Measurements from ENCODE around the gene EFCAB5.
"Not testable (repeated sequence)": the region's sequence is repeated elsewhere in the genome, so short reads cannot be mapped to it uniquely, and the experiment has no call there.

The EFCAB5 gene

GRCh38 chr17:29918922-29919856, 22.2 kb upstream of the EFCAB5 start:
- H3K27me3 ChIP-seq (ENCODE audit: control insufficient read depth, insufficient read depth, low read length) = no peaks in the 10 kb centered on the region
- H3K9me3 ChIP-seq (ENCODE audit: control insufficient read depth, insufficient read depth, low read length) = no peaks in the 10 kb centered on the region
- no peak overlapping the region for H3K4me3 ChIP-seq (ENCODE audit: low read depth, low read length)
- H3K4me1 ChIP-seq (ENCODE audit: control insufficient read depth, insufficient read depth, low read length) = no peaks in the 10 kb centered on the region
- no peak overlapping the region for H3K9ac ChIP-seq (ENCODE audit: low read depth, low read length)
- H3K36me3 ChIP-seq (ENCODE audit: control insufficient read depth, insufficient read depth, low read length) = no peaks in the 10 kb centered on the region

- Histone ChIP-seq H3K36me3 (ENCODE audit: control insufficient read depth, insufficient read depth, low read length) (no peaks in the 10 kb centered on the region), H3K9ac (ENCODE audit: low read depth, low read length) (no peak overlapping the region), H3K27me3 (ENCODE audit: control insufficient read depth, insufficient read depth, low read length) (no peaks in the 10 kb centered on the region), H3K4me1 (ENCODE audit: control insufficient read depth, insufficient read depth, low read length) (peaks cover 4% of the 10 kb centered on the region), H3K9me3 (ENCODE audit: control insufficient read depth, insufficient read depth, low read length) (no peaks in the 10 kb centered on the region), H3K4me3 (ENCODE audit: low read depth, low read length) (no peak overlapping the region)
Measured at GRCh38 chr17:29924786-29925185, 16.6 kb upstream of the EFCAB5 start.

- H3K27me3 ChIP-seq (ENCODE audit: control insufficient read depth, insufficient read depth, low read length) = no peaks in the 10 kb centered on the region
- no peak overlapping the region for H3K4me3 ChIP-seq (ENCODE audit: low read depth, low read length)
- no peaks in the 10 kb centered on the region for H3K9me3 ChIP-seq (ENCODE audit: control insufficient read depth, insufficient read depth, low read length)
- H3K36me3 ChIP-seq (ENCODE audit: control insufficient read depth, insufficient read depth, low read length) = no peaks in the 10 kb centered on the region
- peaks cover 8% of the 10 kb centered on the region for H3K4me1 ChIP-seq (ENCODE audit: control insufficient read depth, insufficient read depth, low read length)
- no peak overlapping the region for H3K9ac ChIP-seq (ENCODE audit: low read depth, low read length)
Measured at GRCh38 chr17:29927546-29927945, 13.9 kb upstream of the EFCAB5 start.

GRCh38 chr17:29929006-29929532, 12.4 kb upstream of the EFCAB5 start:
- Histone ChIP-seq H3K9me3 (ENCODE audit: control insufficient read depth, insufficient read depth, low read length) (no peaks in the 10 kb centered on the region), H3K36me3 (ENCODE audit: control insufficient read depth, insufficient read depth, low read length) (no peaks in the 10 kb centered on the region)

GRCh38 chr17:29929533-29930408, 11.7 kb upstream of the EFCAB5 start, which contains the start of gene SSH2:
TSS of gene SSH2 (minus strand) at chr17:29930228. CDS start at chr17:29930000, 228 bp downstream.
- no peaks in the 10 kb centered on the region for H3K27me3 ChIP-seq (ENCODE audit: control insufficient read depth, insufficient read depth, low read length)
- peak within 1 kb of the TSS; percentile 63 for H3K9ac ChIP-seq (ENCODE audit: low read depth, low read length)
- no peaks in the 10 kb centered on the region for H3K36me3 ChIP-seq (ENCODE audit: control insufficient read depth, insufficient read depth, low read length)
- peaks cover 8% of the 10 kb centered on the region for H3K4me1 ChIP-seq (ENCODE audit: control insufficient read depth, insufficient read depth, low read length)
- no peaks in the 10 kb centered on the region for H3K9me3 ChIP-seq (ENCODE audit: control insufficient read depth, insufficient read depth, low read length)
- H3K4me3 ChIP-seq (ENCODE audit: low read depth, low read length) = peak within 1 kb of the TSS; percentile 93

More at GRCh38 chr17:29929006-29929532, 12.4 kb upstream of the EFCAB5 start:
- peak overlapping the region; percentile 63 for H3K9ac ChIP-seq (ENCODE audit: low read depth, low read length)
- H3K4me1 ChIP-seq (ENCODE audit: control insufficient read depth, insufficient read depth, low read length) = peaks cover 8% of the 10 kb centered on the region
- peak overlapping the region; percentile 93 for H3K4me3 ChIP-seq (ENCODE audit: low read depth, low read length)
- no peaks in the 10 kb centered on the region for H3K27me3 ChIP-seq (ENCODE audit: control insufficient read depth, insufficient read depth, low read length)

- peaks cover 8% of the 10 kb centered on the region for H3K4me1 ChIP-seq (ENCODE audit: control insufficient read depth, insufficient read depth, low read length)
- peak overlapping the region; percentile 93 for H3K4me3 ChIP-seq (ENCODE audit: low read depth, low read length)
- H3K27me3 ChIP-seq (ENCODE audit: control insufficient read depth, insufficient read depth, low read length) = no peaks in the 10 kb centered on the region
- H3K9me3 ChIP-seq (ENCODE audit: control insufficient read depth, insufficient read depth, low read length) = no peaks in the 10 kb centered on the region
- no peak overlapping the region for H3K9ac ChIP-seq (ENCODE audit: low read depth, low read length)
- no peaks in the 10 kb centered on the region for H3K36me3 ChIP-seq (ENCODE audit: control insufficient read depth, insufficient read depth, low read length)
Measured at GRCh38 chr17:29930409-29931010, 10.9 kb upstream of the EFCAB5 start.

GRCh38 chr17:29931231-29931932, 10.1 kb upstream of the EFCAB5 start:
- no peak overlapping the region for H3K9ac ChIP-seq (ENCODE audit: low read depth, low read length)
- no peaks in the 10 kb centered on the region for H3K27me3 ChIP-seq (ENCODE audit: control insufficient read depth, insufficient read depth, low read length)
- no peaks in the 10 kb centered on the region for H3K9me3 ChIP-seq (ENCODE audit: control insufficient read depth, insufficient read depth, low read length)
- no peaks in the 10 kb centered on the region for H3K36me3 ChIP-seq (ENCODE audit: control insufficient read depth, insufficient read depth, low read length)
- H3K4me1 ChIP-seq (ENCODE audit: control insufficient read depth, insufficient read depth, low read length) = peaks cover 8% of the 10 kb centered on the region
- H3K4me3 ChIP-seq (ENCODE audit: low read depth, low read length) = peak overlapping the region; percentile 93

- Histone ChIP-seq H3K27me3 (ENCODE audit: control insufficient read depth, insufficient read depth, low read length) (no peaks in the 10 kb centered on the region), H3K36me3 (ENCODE audit: control insufficient read depth, insufficient read depth, low read length) (no peaks in the 10 kb centered on the region), H3K9me3 (ENCODE audit: control insufficient read depth, insufficient read depth, low read length) (no peaks in the 10 kb centered on the region), H3K4me3 (ENCODE audit: low read depth, low read length) (no peak overlapping the region), H3K9ac (ENCODE audit: low read depth, low read length) (no peak overlapping the region), H3K4me1 (ENCODE audit: control insufficient read depth, insufficient read depth, low read length) (peaks cover 7% of the 10 kb centered on the region)
Measured at GRCh38 chr17:29933379-29933778, 8.1 kb upstream of the EFCAB5 start.

GRCh38 chr17:29935909-29936308, 5.5 kb upstream of the EFCAB5 start:
- not testable (repeated sequence) for H3K4me3 ChIP-seq (ENCODE audit: low read depth, low read length); H3K9me3 ChIP-seq (ENCODE audit: control insufficient read depth, insufficient read depth, low read length); H3K36me3 ChIP-seq (ENCODE audit: control insufficient read depth, insufficient read depth, low read length); H3K4me1 ChIP-seq (ENCODE audit: control insufficient read depth, insufficient read depth, low read length); H3K9ac ChIP-seq (ENCODE audit: low read depth, low read length); H3K27me3 ChIP-seq (ENCODE audit: control insufficient read depth, insufficient read depth, low read length)

GRCh38 chr17:29936724-29937123, 4.7 kb upstream of the EFCAB5 start:
- Histone ChIP-seq H3K9me3 (ENCODE audit: control insufficient read depth, insufficient read depth, low read length) (no peaks in the 10 kb centered on the region), H3K4me3 (ENCODE audit: low read depth, low read length) (no peak overlapping the region), H3K27me3 (ENCODE audit: control insufficient read depth, insufficient read depth, low read length) (no peaks in the 10 kb centered on the region), H3K4me1 (ENCODE audit: control insufficient read depth, insufficient read depth, low read length) (no peaks in the 10 kb centered on the region), H3K36me3 (ENCODE audit: control insufficient read depth, insufficient read depth, low read length) (no peaks in the 10 kb centered on the region), H3K9ac (ENCODE audit: low read depth, low read length) (no peak overlapping the region)

- H3K36me3 ChIP-seq (ENCODE audit: control insufficient read depth, insufficient read depth, low read length) = no peaks in the 10 kb centered on the region
- H3K4me1 ChIP-seq (ENCODE audit: control insufficient read depth, insufficient read depth, low read length) = no peaks in the 10 kb centered on the region
- H3K27me3 ChIP-seq (ENCODE audit: control insufficient read depth, insufficient read depth, low read length) = no peaks in the 10 kb centered on the region
Measured at GRCh38 chr17:29945281-29945680, 3.8 kb downstream of the EFCAB5 start.

More at GRCh38 chr17:29945281-29945680, 3.8 kb downstream of the EFCAB5 start:
- Histone ChIP-seq H3K9ac (ENCODE audit: low read depth, low read length) (no peak overlapping the region), H3K9me3 (ENCODE audit: control insufficient read depth, insufficient read depth, low read length) (no peaks in the 10 kb centered on the region), H3K4me3 (ENCODE audit: low read depth, low read length) (no peak overlapping the region)
